HG03460 (cell line): ENCODE data around the gene CCDC195.
"Not testable (repeated sequence)": the region's sequence is repeated elsewhere in the genome, so short reads cannot be mapped to it uniquely, and the experiment has no call there.

ENCODE experiments used
- ATAC-seq: cut with Tn5 transposase; IDR thresholded peaks from one replicate; pipeline ENCODE4 v1.9.1; 2021; ENCODE audit not compliant: unreplicated experiment

CCDC195 gene

GRCh38 chr2:224691563-224691962, 24.6 kb downstream of the CCDC195 start:
- ATAC-seq, result no peak

GRCh38 chr2:224690868-224691267, 25.3 kb downstream of the CCDC195 start:
- ATAC-seq, result no peak

DNA sequence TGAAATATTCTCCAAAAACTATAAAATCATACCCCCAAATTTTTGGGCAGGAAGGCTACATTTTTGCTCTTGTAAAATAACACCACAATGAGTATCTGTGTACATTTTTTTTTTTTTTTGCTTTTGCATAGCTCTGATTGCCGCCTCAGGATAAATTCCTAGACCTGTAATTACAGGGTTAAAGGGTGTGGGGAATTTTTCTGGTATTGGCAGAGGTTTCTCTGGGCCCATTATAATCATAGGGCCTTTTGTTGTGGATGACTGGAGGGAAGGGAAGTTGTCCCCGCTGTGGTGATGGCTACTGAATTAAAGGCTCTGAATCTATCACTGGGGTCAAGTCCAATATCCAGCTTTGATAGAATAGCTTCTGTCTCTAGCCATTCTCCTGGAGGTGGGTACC, 26.6 kb downstream of the CCDC195 start:
- ATAC-seq, result no peak

DNA sequence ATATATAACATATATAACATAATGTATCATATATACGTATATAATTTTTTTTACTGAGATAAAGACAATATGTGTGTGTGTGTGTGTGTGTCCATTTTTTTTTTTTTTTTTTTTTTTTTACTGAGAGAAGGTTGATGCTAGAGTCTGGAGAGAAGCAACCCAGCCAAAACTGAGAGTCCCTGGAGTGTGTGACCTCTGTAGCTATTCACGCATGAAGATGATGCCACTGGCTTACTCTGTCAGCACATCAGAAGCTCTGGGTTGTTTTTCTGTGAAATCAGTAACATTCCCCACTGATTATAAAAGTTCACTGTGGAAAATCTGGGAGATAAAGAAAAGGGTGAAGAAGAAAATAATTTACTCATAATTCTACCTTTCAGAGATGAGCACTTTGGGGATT, 27.2 kb downstream of the CCDC195 start:
- ATAC-seq, result no peak

DNA sequence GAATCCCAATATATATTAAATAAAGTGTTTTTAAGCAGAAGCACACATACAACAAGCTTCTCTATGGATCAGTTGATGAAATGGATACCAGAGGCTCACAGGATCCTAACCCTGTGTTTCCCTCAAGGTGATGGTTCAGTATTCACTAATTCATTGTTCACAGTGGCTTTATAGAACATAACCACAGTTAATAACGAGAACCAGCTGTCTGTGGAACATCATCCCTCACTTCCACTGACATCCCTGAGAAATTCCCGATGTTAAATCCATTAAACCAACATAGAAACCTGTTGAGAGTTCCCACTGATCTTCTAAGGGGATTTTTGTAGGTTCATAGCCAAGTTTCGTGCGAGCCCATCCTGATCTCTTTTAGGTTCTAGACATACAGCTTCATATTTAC, 29.0 kb downstream of the CCDC195 start:
- no peak for ATAC-seq

GRCh38 chr2:224685121-224685520, 31.0 kb downstream of the CCDC195 start:
- ATAC-seq, result no peak

- ATAC-seq, result no peak
Observed at GRCh38 chr2:224682134-224682533, 34.0 kb downstream of the CCDC195 start.

DNA sequence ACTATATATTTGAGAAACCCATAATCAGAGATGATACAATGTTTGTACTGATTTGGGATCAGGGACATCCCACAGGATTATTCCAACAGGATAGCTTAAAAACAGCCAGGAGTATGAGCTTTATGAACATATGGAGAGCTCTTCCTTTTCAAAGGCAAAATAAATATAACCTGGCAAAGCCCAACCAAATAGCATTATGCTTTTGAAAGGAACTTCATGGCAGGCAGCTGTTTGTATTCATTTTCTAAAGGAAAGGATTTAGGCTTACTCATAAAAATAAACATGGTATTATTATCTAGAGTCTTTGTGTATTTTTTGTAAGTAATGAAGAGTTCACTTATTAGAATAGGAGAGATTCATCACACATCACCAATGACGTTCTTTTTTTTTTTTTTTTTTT, 44.4 kb downstream of the CCDC195 start:
- ATAC-seq, result no peak

GRCh38 chr2:224670203-224670602, 46.0 kb downstream of the CCDC195 start:
- ATAC-seq, result no peak

DNA sequence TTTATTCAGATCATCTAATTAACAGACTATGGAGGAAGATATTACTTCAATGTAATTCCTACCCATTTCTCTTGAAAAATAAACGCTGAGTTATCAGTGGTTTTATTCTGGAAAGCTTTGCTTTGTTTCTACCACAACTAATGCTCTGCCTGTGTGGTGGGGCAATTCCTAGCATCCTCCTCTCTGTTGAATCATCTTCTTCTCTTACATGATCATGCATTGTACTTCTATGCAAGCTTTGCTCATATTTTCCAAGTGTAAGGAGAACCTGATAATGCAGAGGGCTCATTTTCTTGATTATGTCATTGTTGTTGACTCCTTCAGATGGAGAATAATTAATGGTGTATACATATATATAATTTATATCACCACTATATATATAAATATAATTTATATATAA, 46.7 kb downstream of the CCDC195 start:
- ATAC-seq, result no peak

DNA sequence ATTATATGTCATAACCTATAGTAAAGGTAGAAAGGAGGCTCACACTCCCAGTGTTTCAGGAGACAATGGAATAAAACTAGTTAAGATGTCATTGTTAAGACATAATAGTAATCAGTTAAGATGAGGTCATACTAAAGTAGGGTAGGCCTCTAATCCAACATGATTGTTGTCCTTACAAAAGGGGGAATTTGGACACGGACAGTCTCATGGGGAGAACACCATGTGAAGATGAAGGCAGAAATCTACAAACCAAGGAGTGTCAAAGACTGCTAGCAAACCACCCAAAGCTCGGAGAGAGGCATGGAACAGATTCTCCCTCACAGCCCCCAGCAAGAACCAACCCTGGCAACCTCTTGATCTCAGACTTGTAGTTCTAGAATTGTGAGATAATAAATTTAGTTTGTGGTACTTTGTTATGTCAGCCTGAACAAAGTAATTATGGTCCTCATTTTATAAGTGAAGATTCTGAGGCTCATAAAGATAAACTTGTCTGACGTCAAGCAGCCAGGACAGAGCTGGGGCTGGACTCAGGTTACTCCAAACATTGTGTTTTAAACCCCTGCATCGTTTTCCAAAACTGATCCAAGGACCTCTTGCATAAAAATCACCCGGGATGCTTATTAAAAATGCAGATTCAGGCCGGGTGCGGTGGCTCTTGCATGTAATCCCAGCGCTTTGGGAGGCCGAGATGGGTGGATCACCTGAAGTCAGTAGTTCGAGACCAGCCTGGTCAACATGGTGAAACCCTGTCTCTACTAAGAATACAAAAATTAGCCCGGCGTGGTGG, 47.8 kb downstream of the CCDC195 start:
- ATAC-seq, result no peak

DNA sequence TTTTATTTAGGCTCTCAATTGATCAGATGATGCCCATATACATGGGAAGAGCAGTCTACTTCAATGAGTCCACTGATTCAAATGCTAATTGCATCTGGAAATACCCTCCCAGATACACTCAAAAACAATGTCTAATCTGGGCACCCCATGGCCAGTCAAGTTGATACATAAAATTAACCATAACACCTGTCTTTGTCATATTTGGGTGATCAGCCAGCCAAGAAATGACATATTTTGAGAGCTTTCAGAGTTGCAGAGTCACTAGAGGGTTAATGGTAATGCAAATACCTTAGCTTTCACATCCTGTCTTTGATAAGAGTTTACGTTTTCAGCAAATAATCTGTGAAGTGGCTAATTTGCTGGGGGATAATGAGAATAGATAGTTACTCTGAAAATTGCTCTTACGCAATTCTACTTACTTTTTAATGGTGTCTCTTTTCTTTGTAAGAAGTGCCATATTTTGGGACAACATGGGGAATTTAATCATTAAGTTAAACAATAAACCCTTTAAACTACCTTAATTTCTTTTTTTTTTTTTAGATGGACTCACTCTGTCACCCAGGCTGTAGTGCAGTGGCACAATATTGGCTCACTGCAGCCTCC, 49.1 kb downstream of the CCDC195 start:
- peak; percentile 96 for ATAC-seq

DNA sequence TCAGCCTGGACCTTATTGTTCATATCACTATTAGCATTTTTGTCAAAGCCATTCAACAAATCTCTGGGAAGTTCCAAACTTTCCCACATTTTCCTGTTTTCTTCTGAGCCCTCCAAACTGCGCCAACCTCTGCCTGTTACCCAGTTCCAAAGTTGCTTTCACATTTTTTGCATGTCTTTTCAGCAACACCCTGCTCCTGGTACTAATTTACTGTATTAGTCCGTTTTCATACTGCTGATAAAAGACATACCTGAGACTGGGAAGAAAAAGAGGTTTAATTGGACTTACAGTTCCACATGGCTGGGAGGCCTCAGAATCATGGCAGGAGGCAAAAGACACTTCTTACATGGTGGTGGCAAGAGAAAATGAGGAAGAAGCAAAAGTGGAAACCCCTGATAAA, 52.8 kb downstream of the CCDC195 start:
- ATAC-seq, result not testable (repeated sequence)

DNA sequence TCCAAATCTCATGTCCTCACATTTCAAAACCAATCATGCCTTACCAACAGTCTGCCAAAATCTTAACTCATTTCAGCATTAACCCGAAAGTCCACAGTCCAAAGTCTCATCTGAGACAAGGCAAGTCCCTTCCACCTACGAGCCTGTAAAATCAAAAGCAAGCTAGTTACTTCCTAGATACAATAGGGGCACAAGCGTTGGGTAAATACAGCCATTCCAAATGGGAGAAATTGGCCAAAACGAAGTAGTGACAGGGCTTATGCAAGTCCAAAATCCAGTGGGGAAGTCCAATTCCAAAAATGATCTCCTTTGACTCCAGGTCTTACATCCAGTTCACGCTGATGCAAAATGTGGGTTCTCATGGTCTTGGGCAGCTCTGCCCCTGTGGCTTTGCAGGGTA, 54.5 kb downstream of the CCDC195 start:
- ATAC-seq, result not testable (repeated sequence)

- ATAC-seq, result no peak
Observed at GRCh38 chr2:224659714-224660113, 56.5 kb downstream of the CCDC195 start.

DNA sequence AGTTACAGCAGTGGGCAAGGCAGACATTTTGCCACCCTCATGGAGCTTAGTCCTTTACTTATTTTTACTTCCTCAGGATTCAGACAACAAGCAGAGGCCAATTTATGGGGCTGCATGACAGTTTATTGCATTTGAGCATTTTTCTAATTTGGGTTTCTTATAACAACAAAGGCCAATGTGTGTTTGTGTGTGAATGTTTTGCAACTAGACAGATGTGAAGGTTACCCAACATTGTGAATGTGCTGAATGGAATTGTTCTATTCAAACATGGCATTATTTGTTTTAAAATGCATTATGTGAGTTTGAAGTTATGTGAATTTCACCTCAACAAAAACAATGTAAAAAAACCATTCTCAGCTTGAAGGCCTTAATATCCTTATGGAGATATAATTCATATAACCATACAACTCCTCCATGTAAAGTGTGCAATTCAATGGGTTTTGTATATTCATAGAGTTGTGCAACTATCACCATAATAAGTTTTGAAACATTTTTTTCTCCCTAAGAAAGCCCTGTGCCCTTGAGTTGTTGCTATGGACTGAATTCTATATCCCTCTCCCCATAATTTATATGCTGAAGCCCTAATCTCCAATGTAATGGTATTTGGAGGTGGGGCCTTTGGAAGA, 57.3 kb downstream of the CCDC195 start:
- no peak for ATAC-seq

- no peak for ATAC-seq
Observed at GRCh38 chr2:224657349-224657748, 58.8 kb downstream of the CCDC195 start.

- no peak for ATAC-seq
Observed at GRCh38 chr2:224655006-224655537, 61.1 kb downstream of the CCDC195 start.
